Body of pancreas (tissue), 4 donors: ENCODE measurements around the gene SLC6A3.

ENCODE experiments used
- POLR2A ChIP-seq, 3 donors: fragments of 450-650 bp; IDR thresholded peaks; one replicate each; pipeline ENCODE4 v1.6.1; 2016; ENCODE audit warnings: antibody characterized with exemption in 3 of 3, mild to moderate bottlenecking in 2 of 3
- TF ChIP-seq, protein P1 (sequence below), 7 experiments: fragments of 450-650 bp in 4 of 7; fragments of 200-600 bp in 3 of 7; sonication (generic) in 3 of 7; IDR thresholded peaks; one replicate each; pipeline ENCODE4 v1.5.1; 2016 to 2019; ENCODE audit warnings: antibody characterized with exemption in 7 of 7

DNA sequence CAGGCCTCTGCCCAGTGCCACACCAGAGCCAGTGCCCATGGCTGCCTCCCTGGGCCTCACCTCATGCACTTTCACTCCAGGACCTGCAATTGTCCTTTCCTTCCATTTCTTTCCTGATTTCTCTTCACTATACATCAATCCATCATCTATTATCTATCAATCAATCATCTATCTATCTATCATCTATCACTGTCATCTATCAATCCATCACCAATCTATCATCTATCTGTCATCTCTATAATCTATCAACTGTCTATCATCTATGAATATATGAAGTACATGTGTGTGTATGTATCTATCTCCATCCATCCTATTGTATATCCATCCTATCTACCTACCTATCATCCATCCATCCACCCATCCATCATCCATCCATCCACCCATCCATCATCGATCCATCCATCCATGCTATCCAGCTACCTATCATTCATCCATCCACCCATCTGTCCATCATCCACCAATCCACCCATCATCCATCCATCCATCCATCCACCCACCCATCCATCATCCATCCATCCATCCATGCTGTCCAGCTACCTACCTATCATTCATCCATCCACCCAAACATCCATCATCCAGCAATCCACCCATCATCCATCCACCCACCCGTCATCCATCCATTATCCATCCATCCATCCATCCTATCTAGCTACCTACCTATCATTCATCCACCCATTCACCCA, 26.9 kb downstream of the SLC6A3 start:
- no peak for TF ChIP-seq POLR2A (IDR thresholded peaks at IDR 0.05)
- TF ChIP-seq, protein P1, sequence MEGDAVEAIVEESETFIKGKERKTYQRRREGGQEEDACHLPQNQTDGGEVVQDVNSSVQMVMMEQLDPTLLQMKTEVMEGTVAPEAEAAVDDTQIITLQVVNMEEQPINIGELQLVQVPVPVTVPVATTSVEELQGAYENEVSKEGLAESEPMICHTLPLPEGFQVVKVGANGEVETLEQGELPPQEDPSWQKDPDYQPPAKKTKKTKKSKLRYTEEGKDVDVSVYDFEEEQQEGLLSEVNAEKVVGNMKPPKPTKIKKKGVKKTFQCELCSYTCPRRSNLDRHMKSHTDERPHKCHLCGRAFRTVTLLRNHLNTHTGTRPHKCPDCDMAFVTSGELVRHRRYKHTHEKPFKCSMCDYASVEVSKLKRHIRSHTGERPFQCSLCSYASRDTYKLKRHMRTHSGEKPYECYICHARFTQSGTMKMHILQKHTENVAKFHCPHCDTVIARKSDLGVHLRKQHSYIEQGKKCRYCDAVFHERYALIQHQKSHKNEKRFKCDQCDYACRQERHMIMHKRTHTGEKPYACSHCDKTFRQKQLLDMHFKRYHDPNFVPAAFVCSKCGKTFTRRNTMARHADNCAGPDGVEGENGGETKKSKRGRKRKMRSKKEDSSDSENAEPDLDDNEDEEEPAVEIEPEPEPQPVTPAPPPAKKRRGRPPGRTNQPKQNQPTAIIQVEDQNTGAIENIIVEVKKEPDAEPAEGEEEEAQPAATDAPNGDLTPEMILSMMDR (IDR thresholded peaks at IDR 0.05): no peak
